GM19043 (cell line): Measurements from ENCODE around the gene PLEKHG2.
"Not testable (repeated sequence)": the region's sequence is repeated elsewhere in the genome, so short reads cannot be mapped to it uniquely, and the experiment has no call there.

Experiments
- ATAC-seq: cut with Tn5 transposase; IDR thresholded peaks from one replicate; pipeline ENCODE4 v1.9.1; 2021; ENCODE audit warnings: low read depth; ENCODE audit not compliant: unreplicated experiment

Gene PLEKHG2

DNA sequence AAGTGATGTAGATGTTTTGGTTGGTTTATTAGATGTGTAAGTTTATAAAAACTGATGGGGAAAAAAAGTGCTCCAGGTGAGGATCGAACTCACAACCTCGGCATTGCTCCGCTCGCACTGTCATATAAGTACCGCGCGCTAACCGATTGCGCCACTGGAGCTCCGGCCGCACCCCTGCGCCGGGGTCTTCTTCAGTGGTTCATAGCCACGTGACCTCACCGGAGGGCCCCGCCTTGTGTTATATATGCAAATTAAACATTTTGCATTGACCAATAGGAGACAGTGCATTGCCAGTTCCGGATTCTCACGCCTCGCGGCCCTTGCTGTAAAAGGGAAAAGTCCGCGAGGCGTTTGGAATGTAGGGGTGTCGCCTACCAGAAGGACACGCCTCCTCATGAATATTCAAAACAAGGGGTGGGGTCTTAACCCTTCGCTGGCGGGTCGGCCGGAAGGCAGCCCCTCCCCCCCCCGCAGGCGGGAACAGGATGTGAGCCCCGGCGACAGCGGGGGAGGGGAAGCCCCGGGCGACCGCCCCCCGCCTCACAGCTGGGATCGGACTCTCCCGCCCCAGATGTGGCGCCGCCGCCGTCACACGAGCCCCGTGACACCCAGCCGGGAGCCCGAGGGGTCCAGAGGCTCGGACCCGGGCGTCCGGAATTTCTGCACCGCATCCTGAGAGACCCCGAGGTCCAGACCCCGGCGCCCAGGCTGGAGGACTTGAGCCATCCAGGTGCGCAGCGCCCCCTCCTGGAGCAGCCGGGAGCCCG is at the start of gene PLEKHG2:
TSS of gene PLEKHG2 (plus strand) at position 570 of the 767 bp plus-strand sequence. CDS start 1,418 bp downstream, outside the sequence.
- peak; percentile 67 for ATAC-seq

DNA sequence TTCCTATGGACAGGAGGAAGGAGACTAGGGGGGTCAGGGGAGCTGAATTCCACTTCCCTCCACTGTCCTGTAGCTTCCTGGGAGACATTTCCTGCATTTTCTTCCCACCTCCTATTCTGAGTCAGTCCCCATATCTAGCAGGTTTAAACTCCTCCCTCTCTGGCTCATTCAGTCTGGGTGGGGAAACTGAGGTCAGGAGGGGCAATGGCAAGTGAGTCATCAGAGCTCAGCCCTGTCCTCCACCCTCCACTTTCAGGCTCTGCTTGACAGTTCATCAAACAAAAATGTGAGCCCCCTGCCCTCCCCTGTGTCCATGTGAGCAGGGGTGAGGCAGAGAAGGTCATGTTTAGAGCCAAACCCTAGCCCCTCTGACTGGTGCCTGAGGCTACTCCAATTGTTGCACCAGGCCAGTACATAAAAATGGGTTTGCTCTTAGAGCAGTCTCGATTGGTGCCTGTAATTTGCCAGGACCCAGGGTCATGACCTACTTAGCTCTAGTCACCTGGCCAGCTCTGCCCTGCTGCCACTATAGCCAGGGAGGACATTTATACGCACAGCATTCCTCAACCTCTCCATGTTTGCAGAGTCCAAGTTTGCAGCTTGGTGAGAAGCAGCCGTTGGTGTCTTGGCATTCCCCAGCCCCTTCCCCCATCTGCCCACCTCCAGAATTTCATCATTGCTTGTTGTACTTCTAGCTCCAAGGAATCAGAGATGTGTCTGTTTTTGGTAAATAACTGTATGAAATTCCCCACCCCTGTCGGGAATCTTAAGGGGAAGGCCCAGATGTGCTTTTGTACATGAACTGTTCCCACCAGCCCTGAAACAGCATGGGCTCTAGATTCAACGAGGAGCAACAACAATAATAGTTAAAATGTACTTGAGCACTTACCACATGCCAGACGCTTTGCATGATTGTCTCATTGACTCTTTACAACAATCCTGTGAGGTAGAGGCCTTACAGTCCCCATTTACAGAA is 49.5 kb upstream of the PLEKHG2 start:
- no peak for ATAC-seq

DNA sequence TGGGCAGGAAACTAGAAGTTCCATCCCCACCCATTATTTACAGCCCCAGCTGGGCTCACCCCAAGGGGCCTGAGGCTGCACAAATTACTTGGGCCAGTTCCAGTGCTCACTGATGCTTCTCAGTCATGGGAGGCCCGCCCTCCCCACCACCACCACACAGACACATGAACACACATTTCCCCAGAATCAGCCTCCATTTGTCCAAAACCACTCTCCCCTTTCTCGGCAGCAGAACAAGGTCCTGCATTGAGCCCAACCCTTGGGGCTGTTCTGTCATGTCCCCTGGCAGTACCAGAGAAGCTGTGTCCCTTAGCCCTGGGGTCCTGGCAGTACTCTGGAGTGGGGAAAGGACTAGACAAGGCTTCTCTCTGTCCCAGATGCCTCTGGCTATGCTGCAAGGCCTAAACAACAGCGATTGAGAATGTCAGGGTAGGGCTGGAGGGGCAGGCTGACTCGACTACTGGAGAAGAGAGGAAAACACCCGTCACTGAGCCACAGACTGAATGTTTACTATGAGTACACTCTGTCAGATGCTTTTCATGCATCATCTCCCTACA is 48.5 kb upstream of the PLEKHG2 start:
- no peak for ATAC-seq

- ATAC-seq, result no peak
Measured at GRCh38 chr19:39365531-39365930, 46.9 kb upstream of the PLEKHG2 start.

DNA sequence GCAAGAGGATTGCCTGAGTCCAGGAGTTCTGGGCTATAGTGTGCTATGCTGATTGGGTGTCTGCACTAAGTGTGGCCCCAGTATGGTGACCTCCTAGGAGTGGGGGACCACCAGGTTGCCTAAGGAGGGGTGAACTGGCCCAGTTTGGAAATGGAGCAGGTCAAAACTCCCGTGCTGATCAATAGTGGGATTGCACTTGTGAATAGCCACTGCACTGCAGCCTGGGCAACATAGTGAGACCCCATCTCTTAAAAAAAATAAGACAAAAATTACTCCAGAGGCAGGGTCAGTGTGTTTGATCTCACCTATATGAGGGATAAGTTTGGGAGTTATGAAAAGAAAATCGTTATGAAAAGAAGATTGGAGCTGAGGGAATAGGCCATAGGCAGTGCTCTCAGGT is 43.3 kb upstream of the PLEKHG2 start:
- no peak for ATAC-seq

DNA sequence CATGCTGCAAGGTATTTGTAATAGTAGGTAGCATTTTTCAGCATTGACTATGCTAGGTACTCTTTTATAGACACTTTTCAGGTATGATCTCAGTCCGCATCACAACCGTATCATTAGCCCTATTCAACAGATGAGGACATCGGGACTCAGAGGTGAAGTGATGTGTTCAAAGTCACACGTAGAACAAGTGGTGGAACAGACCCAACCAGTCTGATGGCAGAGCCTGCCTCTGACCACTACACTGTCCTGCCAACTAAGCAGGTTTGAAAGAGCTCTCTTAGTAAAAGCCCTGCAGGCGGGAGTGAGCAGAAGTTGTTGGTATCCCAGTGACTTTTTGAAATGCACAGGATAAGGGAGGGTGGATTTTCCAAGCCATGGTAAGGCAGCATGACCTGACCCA is 41.7 kb upstream of the PLEKHG2 start:
- no peak for ATAC-seq

DNA sequence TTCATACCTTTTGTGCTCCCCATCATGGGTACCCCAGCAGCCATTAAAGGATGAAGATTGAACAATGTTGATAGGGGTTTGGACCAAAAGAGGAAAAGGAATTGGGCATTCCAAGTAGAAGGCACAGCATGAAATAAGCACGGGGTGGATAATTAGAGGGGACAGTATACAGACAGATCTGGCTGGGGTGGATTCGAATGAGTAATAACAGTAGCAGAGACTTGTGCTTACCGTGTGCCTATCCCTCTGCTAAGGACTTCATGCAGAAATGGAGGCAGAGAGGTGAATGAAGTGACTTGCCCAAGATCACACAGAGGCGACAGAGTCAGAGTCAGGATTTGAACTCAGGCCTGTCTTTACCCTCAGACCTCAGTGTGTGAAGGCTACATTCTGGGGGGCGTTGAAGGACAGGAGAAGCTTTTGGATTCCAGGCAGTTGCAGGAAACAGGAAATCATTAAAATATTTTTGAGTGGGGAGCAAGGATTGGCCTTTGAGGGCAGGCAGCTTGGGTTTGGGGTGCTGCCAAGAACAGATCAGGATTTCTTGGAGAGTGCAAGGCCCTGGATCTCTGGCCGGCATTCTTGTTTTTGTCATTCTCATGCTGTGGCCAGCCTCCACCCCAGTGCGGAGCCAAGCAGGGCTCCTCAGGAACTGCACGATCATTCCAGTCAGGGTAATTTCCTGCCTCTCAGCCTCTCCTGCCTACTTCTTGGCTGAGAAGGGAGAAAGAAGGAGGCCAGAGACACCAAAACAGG is 40.2 kb upstream of the PLEKHG2 start:
- no peak for ATAC-seq

- ATAC-seq, result no peak
Measured at GRCh38 chr19:39372941-39373340, 39.5 kb upstream of the PLEKHG2 start.

GRCh38 chr19:39375929-39376328 is 36.5 kb upstream of the PLEKHG2 start:
- ATAC-seq, result no peak

- no peak for ATAC-seq
Measured at GRCh38 chr19:39377373-39378362, 34.8 kb upstream of the PLEKHG2 start.

DNA sequence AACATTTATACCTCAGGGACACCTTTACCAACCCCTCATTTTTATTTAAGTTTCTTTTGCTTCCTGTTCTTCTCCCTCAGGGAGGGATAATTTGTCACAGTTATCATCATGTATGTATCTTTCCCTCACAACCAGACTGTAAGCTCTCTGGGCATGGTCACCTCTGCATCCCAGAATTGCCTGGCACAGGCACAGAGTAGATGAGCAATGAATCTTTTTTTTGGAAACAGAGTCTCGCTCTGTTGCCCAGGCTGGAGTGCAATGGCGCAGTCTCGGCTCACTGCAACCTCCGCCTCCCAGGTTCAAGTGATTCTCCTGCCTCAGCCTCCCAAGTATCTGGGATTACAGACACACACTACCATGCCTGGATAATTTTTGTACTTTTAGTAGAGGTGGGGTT is 33.1 kb upstream of the PLEKHG2 start:
- not testable (repeated sequence) for ATAC-seq

GRCh38 chr19:39379865-39380396 is 32.5 kb upstream of the PLEKHG2 start:
- ATAC-seq, result no peak

DNA sequence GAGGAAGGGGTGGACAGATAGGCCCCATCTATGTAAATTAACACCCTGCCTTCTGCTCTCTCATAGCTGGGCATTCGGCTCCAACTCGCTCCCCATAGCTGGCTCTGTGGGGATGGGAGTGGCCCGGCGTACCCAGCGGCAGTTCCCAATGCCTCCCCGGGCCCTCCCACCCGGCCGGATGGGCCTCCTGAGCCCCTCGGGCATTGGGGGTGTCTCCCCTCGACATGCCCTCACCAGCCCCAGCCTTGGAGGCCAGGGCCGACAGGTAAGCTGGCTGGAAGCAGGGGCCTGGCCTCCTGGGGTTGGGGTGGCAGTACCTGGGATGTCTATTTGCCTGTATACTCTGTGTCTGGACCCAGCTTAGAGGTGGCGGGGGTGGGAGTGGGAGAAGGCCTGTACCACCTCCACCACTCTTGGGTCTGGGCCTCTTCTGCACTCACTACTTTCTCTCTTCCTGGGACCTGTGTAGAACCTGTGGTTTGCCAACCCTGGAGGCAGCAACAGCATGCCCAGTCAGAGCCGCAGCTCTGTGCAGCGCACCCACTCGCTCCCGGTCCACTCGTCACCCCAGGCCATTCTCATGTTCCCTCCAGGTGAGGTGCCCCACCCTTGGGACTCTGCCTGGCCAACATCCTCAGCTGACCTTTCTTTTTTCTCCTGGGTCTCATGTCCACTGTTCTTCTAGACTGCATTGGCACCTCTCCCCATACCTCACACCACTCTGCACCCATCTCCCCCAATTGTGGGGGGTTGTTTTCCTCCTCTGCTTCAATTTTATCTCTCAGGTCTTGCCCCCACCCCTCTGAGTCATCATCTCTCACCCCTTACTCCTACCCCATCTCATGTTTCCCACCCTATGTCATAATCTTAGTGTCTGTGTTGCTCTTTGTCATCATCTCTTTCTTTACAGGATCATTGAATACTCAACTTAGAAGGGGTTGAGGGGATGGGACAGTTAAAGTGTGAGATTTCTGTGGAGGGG is 31.7 kb upstream of the PLEKHG2 start:
- no peak for ATAC-seq

DNA sequence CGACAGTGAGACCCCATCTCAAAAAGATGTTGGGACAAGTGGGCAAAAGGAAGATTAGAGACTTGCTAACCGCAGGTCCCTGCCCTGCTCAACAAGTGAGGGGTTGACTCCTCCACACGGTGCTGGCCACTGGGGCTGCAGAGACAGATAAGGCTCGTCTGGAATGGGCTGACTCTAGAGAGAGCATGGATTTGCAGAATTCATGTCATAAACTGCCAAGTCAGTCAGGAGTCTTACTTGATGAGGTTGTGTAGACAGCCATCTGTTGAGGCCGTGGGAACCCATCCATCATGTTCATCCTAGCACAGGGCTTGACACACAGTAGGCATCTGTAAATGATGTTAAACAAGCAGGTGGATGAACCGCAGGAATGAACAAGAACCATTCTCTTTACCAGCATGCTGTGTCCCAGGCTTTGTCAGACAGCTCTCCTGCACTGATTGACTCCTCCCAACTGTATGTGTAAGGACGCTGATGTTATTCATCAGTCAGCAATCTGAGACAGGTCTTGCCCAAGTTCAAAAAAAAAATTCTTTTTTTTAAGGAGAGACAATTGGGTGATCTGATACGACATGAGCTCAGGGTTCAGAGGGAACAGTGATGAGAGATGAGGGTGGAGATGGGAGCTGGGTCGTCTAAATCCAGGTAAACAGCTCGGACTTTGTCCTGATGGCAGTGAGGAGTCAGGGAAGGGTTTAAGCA is 30.4 kb upstream of the PLEKHG2 start:
- ATAC-seq, result no peak

- no peak for ATAC-seq
Measured at GRCh38 chr19:39382991-39383828, 29.3 kb upstream of the PLEKHG2 start.

- no peak for ATAC-seq
Measured at GRCh38 chr19:39384839-39385568, 27.5 kb upstream of the PLEKHG2 start.
